Superior temporal gyrus (tissue), 1 donor: Measurements from ENCODE around the gene ACOT8.
"Not testable (repeated sequence)": the region's sequence is repeated elsewhere in the genome, so short reads cannot be mapped to it uniquely, and the experiment has no call there.

ENCODE experiments used
- DNase-seq: peaks from one replicate; pipeline ENCODE4 v3.0.0-alpha.2; 2016; ENCODE audit errors: extremely low spot score

ACOT8 gene

DNA sequence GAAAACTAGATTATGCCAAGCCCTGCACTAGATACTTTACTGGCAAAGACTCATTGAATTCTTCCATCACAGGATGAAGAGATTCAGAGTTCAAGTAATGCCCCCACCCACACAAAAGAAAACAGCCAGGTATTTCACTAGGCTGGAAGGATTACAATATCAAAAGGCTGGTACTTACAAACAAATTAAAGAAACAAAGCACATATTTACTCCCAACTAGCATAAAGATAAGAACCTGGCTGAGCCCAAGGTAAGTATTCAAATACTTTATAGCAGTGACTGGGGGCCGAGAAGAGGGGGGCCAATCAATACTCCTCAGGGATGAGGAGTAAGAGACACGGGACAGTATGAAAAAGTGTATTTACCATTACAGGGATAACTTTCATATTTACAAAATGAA is 3.7 kb downstream of the ACOT8 start:
- DNase-seq: no peak

- no peak for DNase-seq
Observed at GRCh38 chr20:45852326-45852725, 4.9 kb downstream of the ACOT8 start.

DNA sequence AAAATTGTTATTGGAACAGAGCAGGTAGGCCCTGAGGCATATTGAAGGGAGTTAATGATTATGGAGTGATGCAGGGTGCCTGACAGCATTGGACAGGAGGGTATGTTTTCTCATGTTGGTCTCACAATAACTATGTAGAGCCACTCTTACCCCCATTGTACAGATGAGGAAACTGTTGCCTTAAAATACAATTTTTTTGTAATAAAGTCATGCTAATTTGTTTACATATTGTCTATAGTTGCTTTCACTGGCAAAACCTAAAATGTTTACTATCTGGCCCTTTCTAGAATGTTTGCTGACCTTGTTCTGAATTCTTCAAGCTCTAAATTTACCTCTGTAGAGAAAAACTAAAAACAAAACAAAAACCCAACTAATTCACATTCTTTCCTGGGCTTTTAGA is 5.7 kb downstream of the ACOT8 start:
- no peak for DNase-seq

DNA sequence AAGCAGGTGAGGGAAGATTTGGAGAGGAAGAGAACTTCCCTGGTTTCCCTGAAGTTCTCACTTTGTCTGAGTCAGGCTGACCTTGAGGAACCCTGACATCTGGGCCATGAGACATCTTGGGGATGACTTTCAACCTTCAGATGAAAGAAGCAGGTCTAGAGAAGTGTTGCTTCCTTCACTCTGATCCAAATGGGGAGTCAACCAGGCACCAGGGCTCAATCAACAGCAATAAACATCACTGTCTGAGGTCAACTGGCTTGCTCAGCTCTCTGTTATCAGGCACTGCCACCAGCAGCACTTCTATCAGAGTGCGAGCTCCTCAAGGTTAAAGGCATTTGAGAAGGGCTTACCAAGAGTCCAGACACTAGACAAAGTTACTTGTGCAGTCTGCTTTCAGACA is 6.3 kb downstream of the ACOT8 start:
- no peak for DNase-seq

DNA sequence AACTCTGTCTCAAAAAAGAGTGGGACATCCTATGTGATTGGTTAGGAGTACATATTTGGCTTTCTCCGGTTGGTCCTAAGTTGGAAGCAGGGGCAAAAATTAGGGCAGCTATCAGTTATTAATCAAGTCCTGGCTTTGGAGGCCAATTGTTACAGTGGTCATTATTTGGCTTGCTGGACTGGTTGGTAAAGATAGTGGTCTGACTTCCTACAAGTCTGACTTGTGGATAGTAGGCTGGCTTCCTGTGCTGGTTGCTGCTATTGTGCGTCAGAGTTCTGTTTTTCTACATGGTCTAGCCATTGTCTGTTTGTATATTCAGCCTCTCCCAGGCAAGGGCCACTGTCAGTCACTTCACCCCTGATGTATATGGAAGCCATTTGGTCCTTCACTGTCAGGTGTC is 7.0 kb downstream of the ACOT8 start:
- no peak for DNase-seq

- DNase-seq: no peak
Observed at GRCh38 chr20:45848969-45849582, 8.1 kb downstream of the ACOT8 start.

DNA sequence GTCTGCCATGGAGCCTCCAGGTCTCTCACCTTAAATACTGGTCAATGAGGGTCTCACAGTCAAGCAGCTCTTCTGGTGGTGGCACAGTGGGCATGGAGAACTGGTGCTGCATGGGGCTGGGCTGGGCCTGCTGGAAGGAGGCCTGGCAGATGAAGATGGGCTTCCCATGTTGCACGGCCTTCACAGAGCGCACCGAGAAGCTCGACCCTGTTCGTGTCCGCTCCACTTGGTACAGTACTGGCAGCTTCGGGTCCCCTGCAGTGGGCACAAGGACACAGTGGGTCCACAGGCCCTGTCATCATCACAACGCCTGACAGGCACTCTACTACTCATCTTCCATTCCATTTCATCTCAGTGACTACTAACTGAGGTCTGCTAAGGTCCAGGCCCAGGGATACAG is 8.8 kb downstream of the ACOT8 start:
- no peak for DNase-seq

DNA sequence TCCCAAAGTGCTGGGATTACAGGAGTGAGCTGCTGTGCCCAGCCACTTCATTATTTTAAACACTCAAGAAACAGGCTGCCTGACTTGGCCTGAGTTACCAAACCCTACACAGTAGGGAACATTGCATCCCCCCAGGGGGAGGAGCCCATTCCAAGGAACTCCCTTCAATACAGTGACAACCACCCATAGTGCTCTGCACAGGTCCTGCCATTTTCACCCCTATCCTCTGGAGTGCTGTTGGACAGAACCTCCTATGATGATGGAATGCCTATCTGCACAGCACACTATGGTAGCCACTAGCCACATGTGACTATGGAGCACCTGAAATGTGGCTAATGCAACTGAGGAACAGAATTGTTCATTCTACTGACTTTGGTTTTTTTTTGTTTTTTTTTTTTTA is 11.7 kb downstream of the ACOT8 start:
- no peak for DNase-seq

- no peak for DNase-seq
Observed at GRCh38 chr20:45843506-45843905, 13.7 kb downstream of the ACOT8 start.

- no peak for DNase-seq
Observed at GRCh38 chr20:45842169-45842812, 14.9 kb downstream of the ACOT8 start.

DNA sequence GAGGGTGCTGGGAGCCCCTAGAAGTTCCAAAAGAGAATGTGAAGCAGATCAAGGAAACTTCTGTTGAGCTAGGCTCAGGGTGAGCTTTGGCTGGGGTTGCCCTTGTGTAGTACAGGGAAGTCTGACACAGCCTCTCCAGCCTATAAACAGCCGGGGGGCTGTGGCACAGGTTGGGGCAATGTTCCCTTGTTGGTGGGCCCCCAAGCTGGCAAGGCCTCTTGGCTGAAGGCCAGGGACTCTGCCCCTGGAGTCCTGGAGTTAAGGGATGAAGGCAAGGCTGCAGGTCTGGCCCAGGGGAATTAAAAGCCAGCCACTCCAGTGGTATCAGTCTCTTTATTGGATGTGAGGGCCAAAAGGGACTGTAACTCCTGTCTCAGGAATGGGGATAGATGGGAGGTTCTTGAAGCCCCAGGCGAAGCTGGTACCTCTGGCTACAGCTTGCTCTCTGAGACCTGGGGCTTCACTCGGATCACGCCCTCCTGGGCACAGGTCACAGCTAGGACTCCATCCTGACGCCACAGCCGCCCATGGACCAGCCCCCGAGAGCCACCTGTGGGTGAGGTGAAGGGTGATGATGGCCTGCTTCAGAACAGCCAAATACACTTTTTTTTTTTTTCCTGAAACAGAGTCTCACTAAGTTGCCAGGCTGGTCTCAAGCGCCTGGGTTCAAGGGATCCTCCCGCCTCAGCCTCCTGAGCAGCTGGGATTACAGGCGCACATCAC is 15.6 kb downstream of the ACOT8 start:
- no peak for DNase-seq

DNA sequence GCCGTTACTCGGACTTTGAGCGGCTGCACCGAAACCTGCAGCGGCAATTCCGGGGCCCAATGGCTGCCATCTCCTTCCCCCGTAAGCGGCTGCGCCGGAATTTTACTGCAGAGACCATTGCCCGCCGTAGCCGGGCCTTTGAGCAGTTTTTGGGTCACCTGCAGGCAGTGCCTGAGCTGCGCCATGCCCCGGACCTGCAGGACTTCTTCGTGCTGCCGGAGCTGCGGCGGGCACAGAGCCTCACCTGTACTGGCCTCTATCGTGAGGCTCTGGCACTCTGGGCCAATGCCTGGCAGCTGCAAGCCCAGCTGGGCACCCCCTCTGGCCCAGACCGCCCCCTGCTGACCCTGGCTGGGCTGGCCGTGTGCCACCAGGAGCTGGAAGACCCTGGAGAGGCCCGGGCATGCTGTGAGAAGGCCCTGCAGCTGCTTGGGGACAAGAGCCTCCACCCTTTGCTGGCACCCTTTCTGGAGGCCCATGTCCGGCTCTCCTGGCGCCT is 16.4 kb downstream of the ACOT8 start:
- DNase-seq: no peak

- DNase-seq: no peak
Observed at GRCh38 chr20:45836841-45837240, 20.4 kb downstream of the ACOT8 start.

DNA sequence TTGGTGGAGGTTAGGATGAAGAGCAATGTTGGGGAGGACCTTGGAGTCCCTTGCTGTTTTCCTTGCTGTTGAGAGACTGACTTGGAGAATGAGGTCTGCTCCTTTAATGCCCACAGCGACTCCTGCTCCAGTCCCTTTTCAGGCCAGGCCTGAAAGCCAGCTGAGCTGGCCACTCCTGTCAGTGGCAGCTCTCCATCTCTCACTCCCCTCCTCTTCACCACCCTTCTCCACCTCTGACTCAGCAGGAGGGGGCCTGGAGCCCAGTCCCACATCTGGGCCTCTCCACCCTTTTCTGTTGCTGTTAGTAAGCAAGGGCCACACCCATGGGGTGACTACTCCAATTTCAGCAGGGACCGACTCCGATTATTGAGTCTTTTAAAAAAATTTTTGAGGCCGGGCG is 21.4 kb downstream of the ACOT8 start:
- no peak for DNase-seq

GRCh38 chr20:45835329-45835765 is 21.8 kb downstream of the ACOT8 start:
- DNase-seq: no peak

- DNase-seq: no peak
Observed at GRCh38 chr20:45834797-45835161, 22.4 kb downstream of the ACOT8 start.

GRCh38 chr20:45833883-45834796 is 23.1 kb downstream of the ACOT8 start:
- peak; percentile 60 for DNase-seq

- peak; percentile 51 for DNase-seq
Observed at GRCh38 chr20:45833030-45833882, 23.9 kb downstream of the ACOT8 start, which contains the start of gene SNX21. SNX21 (plus strand) TSS chr20:45833799; CDS start chr20:45833920, 121 bp downstream.

DNA sequence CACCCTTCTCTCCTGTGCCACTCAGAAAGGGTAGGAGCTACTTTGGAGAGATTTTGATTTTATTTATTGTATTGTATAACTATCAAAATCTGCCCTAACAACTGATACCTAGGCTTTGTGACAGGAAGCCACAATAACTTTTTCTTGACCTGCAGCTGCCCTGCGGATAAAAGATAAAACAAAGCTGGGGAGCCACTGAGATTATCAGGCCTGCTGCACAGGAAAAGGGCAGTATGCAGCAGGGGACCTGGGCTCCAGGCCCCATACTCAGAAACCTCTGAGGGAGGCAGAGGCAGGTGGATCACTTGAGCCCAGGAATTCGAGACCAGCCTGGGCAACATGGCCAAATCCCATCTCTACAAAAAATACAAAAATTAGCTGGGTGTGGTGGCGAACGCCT is 24.6 kb downstream of the ACOT8 start:
- DNase-seq: no peak

- DNase-seq: not testable (repeated sequence)
Observed at GRCh38 chr20:45829673-45830106, 27.5 kb downstream of the ACOT8 start.

DNA sequence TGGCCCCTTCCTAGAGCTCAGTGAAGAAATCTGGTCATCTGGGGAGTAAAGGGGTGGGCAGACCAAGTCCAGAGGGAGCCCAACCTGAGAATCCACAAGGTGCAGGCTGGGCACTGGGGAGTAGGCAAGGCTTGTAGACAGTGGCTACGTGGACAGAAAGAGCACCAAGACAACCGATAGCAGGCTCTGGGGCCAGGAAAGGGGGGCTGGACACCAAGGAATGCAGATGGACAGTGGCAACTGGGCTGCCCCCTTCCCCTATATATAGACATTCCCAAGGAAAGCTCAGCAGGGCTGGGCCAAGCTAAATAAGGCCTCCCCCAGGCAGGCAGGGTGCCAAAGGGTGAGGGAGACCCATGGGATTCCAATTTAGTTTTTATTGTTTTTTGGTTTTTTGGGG is 28.6 kb downstream of the ACOT8 start:
- DNase-seq: no peak
